H9 (cell line): Measurements from ENCODE around the gene FERMT2. TPM values are rescaled to one million over a fixed set of nuclear protein-coding genes. Genes with fewer than 3 reads are reported as not detected.
A peak's percentile ranks its signal among the peaks of the same experiment; 100 is the strongest.

Source experiments
- DNase-seq: peaks from one replicate; pipeline ENCODE4 v3.0.0-alpha.2; 2017
- H2AFZ ChIP-seq: one replicate; pipeline ENCODE4 v1.6.1; 2013; ENCODE audit warnings: mild to moderate bottlenecking, low read length, control low read depth, moderate library complexity
- H2AK5ac ChIP-seq: 2 replicates; pipeline ENCODE4 v1.6.1; 2013; ENCODE audit warnings: low read length, control low read depth, mixed read lengths; ENCODE audit not compliant: insufficient read length
- H2BK120ac ChIP-seq: one replicate; pipeline ENCODE4 v1.6.1; 2013; ENCODE audit warnings: low read depth, mild to moderate bottlenecking, low read length, control low read depth, inconsistent platforms; ENCODE audit not compliant: poor library complexity, severe bottlenecking
- H2BK12ac ChIP-seq: 2 replicates; pipeline ENCODE4 v1.6.1; 2013; ENCODE audit warnings: low read length, control low read depth, mixed read lengths, low read depth; ENCODE audit not compliant: insufficient read length
- H2BK15ac ChIP-seq: 2 replicates; pipeline ENCODE4 v1.6.1; 2013; ENCODE audit warnings: low read depth, low read length, control low read depth
- H2BK20ac ChIP-seq: one replicate; pipeline ENCODE4 v1.6.1; 2013; ENCODE audit warnings: low read depth, mild to moderate bottlenecking, low read length, control low read depth, inconsistent platforms; ENCODE audit not compliant: poor library complexity, severe bottlenecking
- H2BK5ac ChIP-seq: 2 replicates; pipeline ENCODE4 v1.6.1; 2013; ENCODE audit warnings: low read length, control low read depth, mixed read lengths; ENCODE audit not compliant: insufficient read length
- H3K14ac ChIP-seq: 2 replicates; pipeline ENCODE4 v1.6.1; 2013; ENCODE audit warnings: low read length, control low read depth; ENCODE audit not compliant: insufficient read depth
- H3K18ac ChIP-seq: 2 replicates; pipeline ENCODE4 v1.6.1; 2013; ENCODE audit warnings: low read depth, mild to moderate bottlenecking, mixed read lengths, low read length, control low read depth; ENCODE audit not compliant: insufficient read length
- H3K23ac ChIP-seq: 2 replicates; pipeline ENCODE4 v1.6.1; 2013; ENCODE audit warnings: low read length, control low read depth, mixed read lengths, low read depth; ENCODE audit not compliant: insufficient read length
- H3K23me2 ChIP-seq: 2 replicates; pipeline ENCODE4 v1.6.1; 2013; ENCODE audit warnings: low read depth, mild to moderate bottlenecking, mixed read lengths, low read length, control low read depth; ENCODE audit not compliant: insufficient read length, poor library complexity, severe bottlenecking
- H3K27ac ChIP-seq: 2 replicates; pipeline ENCODE4 v1.5.1; 2013; ENCODE audit warnings: low read length, control low read depth, mixed read lengths, low read depth; ENCODE audit not compliant: insufficient read length
- H3K27me3 ChIP-seq: 2 replicates; pipeline ENCODE4 v1.6.1; 2013; ENCODE audit warnings: low read length, control low read depth, inconsistent platforms; ENCODE audit not compliant: insufficient read depth
- H3K4ac ChIP-seq: 2 replicates; pipeline ENCODE4 v1.6.1; 2013; ENCODE audit warnings: low read depth, mild to moderate bottlenecking, control low read depth, inconsistent platforms, low read length, moderate library complexity
- H3K4me1 ChIP-seq: 2 replicates; pipeline ENCODE4 v1.6.1; 2013; ENCODE audit warnings: low read length, control low read depth, inconsistent platforms; ENCODE audit not compliant: insufficient read depth
- H3K4me2 ChIP-seq: 2 replicates; pipeline ENCODE4 v1.6.1; 2013; ENCODE audit warnings: low read length, control low read depth, mixed read lengths; ENCODE audit not compliant: insufficient read length, insufficient read depth
- H3K56ac ChIP-seq: 2 replicates; pipeline ENCODE4 v1.6.1; 2013; ENCODE audit warnings: low read depth, mild to moderate bottlenecking, mixed read lengths, low read length, control low read depth; ENCODE audit not compliant: insufficient read length
- H3K79me1 ChIP-seq: 2 replicates; pipeline ENCODE4 v1.6.1; 2013; ENCODE audit warnings: low read depth, mild to moderate bottlenecking, moderate library complexity, low read length, control low read depth, inconsistent platforms; ENCODE audit not compliant: insufficient read depth, poor library complexity, severe bottlenecking
- H3K79me2 ChIP-seq: 2 replicates; pipeline ENCODE4 v1.6.1; 2013; ENCODE audit warnings: low read length, control low read depth, inconsistent platforms; ENCODE audit not compliant: insufficient read depth
- H3K9ac ChIP-seq: 2 replicates; pipeline ENCODE4 v1.6.1; 2013; ENCODE audit warnings: low read length, control low read depth, mixed read lengths; ENCODE audit not compliant: insufficient read length; ENCODE audit errors: extremely low read depth
- H3K9me3 ChIP-seq: one replicate; pipeline ENCODE4 v1.6.1; 2013; ENCODE audit warnings: low read depth, low read length, inconsistent platforms; ENCODE audit not compliant: control insufficient read depth
- H3T11ph ChIP-seq: one replicate; pipeline ENCODE4 v1.6.1; 2013; ENCODE audit warnings: mild to moderate bottlenecking, low read length, control low read depth, inconsistent platforms
- H4K20me1 ChIP-seq: one replicate; pipeline ENCODE4 v1.6.1; 2013; ENCODE audit not compliant: control insufficient read depth, insufficient read length, insufficient read depth
- H4K5ac ChIP-seq: 2 replicates; pipeline ENCODE4 v1.6.1; 2013; ENCODE audit warnings: low read depth, mild to moderate bottlenecking, mixed read lengths, low read length, control low read depth; ENCODE audit not compliant: insufficient read length
- H4K8ac ChIP-seq: replicated peaks from 2 replicates; pipeline ENCODE4 v1.6.1; 2013; ENCODE audit warnings: low read length, control low read depth, mixed read lengths, low read depth; ENCODE audit not compliant: insufficient read length
- H4K91ac ChIP-seq: 2 replicates; pipeline ENCODE4 v1.6.1; 2013; ENCODE audit warnings: low read depth, mild to moderate bottlenecking, moderate library complexity, mixed read lengths, low read length, control low read depth; ENCODE audit not compliant: insufficient read length
- H3K27ac Mint-ChIP-seq, 3 experiments: 2 replicates in 2 of 3; 3 replicates in 1 of 3; pipeline ENCODE4 v1.8.0; 2020 to 2021; ENCODE audit warnings: mixed read lengths in 3 of 3, mild to moderate bottlenecking in 1 of 3, moderate library complexity in 1 of 3
- H3K27me3 Mint-ChIP-seq: 2 replicates; pipeline ENCODE4 v1.8.0; 2021; ENCODE audit warnings: low read depth, mild to moderate bottlenecking, moderate library complexity, mixed read lengths
- H3K36me3 Mint-ChIP-seq, 3 experiments: 2 replicates in 2 of 3; 3 replicates in 1 of 3; pipeline ENCODE4 v1.8.0; 2020 to 2021; ENCODE audit warnings: low read depth in 3 of 3, mixed read lengths in 3 of 3; ENCODE audit not compliant: insufficient read depth in 1 of 3
- H3K4me1 Mint-ChIP-seq, 2 experiments: 2 replicates each; pipeline ENCODE4 v1.8.0; 2020; ENCODE audit warnings: mixed read lengths in 2 of 2
- H3K4me3 Mint-ChIP-seq, 2 experiments: 2 replicates in 1 of 2; 3 replicates in 1 of 2; pipeline ENCODE4 v1.8.0; 2020 to 2021; ENCODE audit warnings: mild to moderate bottlenecking in 2 of 2, mixed read lengths in 2 of 2, moderate library complexity in 1 of 2
- H3K9me3 Mint-ChIP-seq, 2 experiments: 2 replicates in 1 of 2; 3 replicates in 1 of 2; pipeline ENCODE4 v1.8.0; 2020; ENCODE audit warnings: mild to moderate bottlenecking in 2 of 2, mixed read lengths in 2 of 2, moderate library complexity in 1 of 2
- CTCF ChIP-seq: fragments of 200-600 bp; sonication (generic); conservative IDR thresholded peaks from 3 replicates; pipeline ENCODE4 v1.8.0; 2021; ENCODE audit warnings: antibody characterized with exemption, mild to moderate bottlenecking
- whole genome bisulfite sequencing: extraction: QIAGEN DNeasy Blood & Tissue Kit; methylation state at CpG from one replicate; pipeline ENCODE4 v1.1.7; 2013; ENCODE audit warnings: missing lambda C conversion rate, low lambda C conversion rate, mixed read lengths; ENCODE audit not compliant: insufficient read length; ENCODE audit errors: extremely low coverage; 5-methylcytosine and 5-hydroxymethylcytosine counted together
- total RNA-seq: library from RNA; stranded (reverse); gene quantifications from 2 replicates; pipeline ENCODE4 v1.2.1, GENCODE V29; 2021

Gene FERMT2
- total RNA-seq, 1 experiment from 2014 or later: 128 TPM

GRCh38 chr14:52948039-52948438 lies 2.8 kb downstream of the FERMT2 start:
- WGBS: no CpG with 5 or more reads among the region's 3 CpGs
- Histone ChIP-seq H3K23me2 (peaks cover 5% of the 10 kb centered on the region), H3K27ac (no peak overlapping the region), H2AFZ (no peak overlapping the region), H3K79me1 (no peaks in the 10 kb centered on the region), H3K23ac (no peak overlapping the region), H3K79me2 (peaks cover 32% of the 10 kb centered on the region), H3K4me1 (peaks cover 2% of the 10 kb centered on the region; the same call in 1 of the 2 replicates), H3K4me2 (no peak overlapping the region), H3K4ac (no peak overlapping the region), H4K91ac (no peak overlapping the region), H4K5ac (no peak overlapping the region), H2BK12ac (no peak overlapping the region), H3K18ac (no peak overlapping the region), H3K9me3 (no peaks in the 10 kb centered on the region), H4K20me1 (no peaks in the 10 kb centered on the region), H3K27me3 (no peaks in the 10 kb centered on the region), H3T11ph (no peak overlapping the region), H2BK5ac (no peak overlapping the region), H3K56ac (no peak overlapping the region), H3K14ac (no peak overlapping the region), H2BK15ac (no peak overlapping the region), H2BK120ac (no peak overlapping the region), H3K9ac (no peak overlapping the region), H2AK5ac (no peak overlapping the region), H2BK20ac (no peak overlapping the region), H4K8ac (no peak overlapping the region)
- peak overlapping the region in 1 of 3 experiments; percentile 42; a peak in 2 of 7 replicates for H3K27ac Mint-ChIP-seq
- no peaks in the 10 kb centered on the region; the same call in 1 of the 2 replicates for H3K27me3 Mint-ChIP-seq
- peaks cover 37 to 49% of the 10 kb centered on the region in 2 experiments for H3K4me1 Mint-ChIP-seq
- no peaks in the 10 kb centered on the region; a peak in 1 of 5 replicates for H3K9me3 Mint-ChIP-seq
- no peak for TF ChIP-seq CTCF
- H3K4me3 Mint-ChIP-seq: peak overlapping the region; percentile 4 to 47; a peak in 3 of 5 replicates
- DNase-seq: no peak
- peaks cover 6 to 33% (median 29%) of the 10 kb centered on the region in 3 experiments; a peak in 6 of 7 replicates for H3K36me3 Mint-ChIP-seq
